ENCODE measurements around the gene ALDH3B1.

The ALDH3B1 gene

GRCh38 chr11:68025047-68025446 lies 14.9 kb downstream of the ALDH3B1 start:
- no peak for DNase-seq
- in situ Hi-C loops (cut with MboI; ENCODE audit: low pct_unique_long_range_greater_than_20kb, low sequenced_read_pairs): no loop called here

GRCh38 chr11:68026391-68027105 lies 16.4 kb downstream of the ALDH3B1 start:
- DNase-seq: no peak
- in situ Hi-C loops (cut with MboI; ENCODE audit: low pct_unique_long_range_greater_than_20kb, low sequenced_read_pairs): no loop called here

GRCh38 chr11:68027667-68028066 lies 17.5 kb downstream of the ALDH3B1 start:
- in situ Hi-C loops (cut with MboI; ENCODE audit: low pct_unique_long_range_greater_than_20kb, low sequenced_read_pairs): no loop called here
- DNase-seq: no peak

GRCh38 chr11:68028802-68029545 lies 18.8 kb downstream of the ALDH3B1 start:
- in situ Hi-C loops (cut with MboI; ENCODE audit: low pct_unique_long_range_greater_than_20kb, low sequenced_read_pairs): no loop called here
- DNase-seq: no peak

- in situ Hi-C loops (cut with MboI; ENCODE audit: low pct_unique_long_range_greater_than_20kb, low sequenced_read_pairs): no loop called here
Measured at GRCh38 chr11:68030318-68031143, 20.4 kb downstream of the ALDH3B1 start, which contains the start of gene NDUFS8. Gene NDUFS8 (plus strand): TSS chr11:68030681. CDS start chr11:68032152, 1,471 bp downstream.

GRCh38 chr11:68031144-68031464 lies 21.0 kb downstream of the ALDH3B1 start:
- no peak for DNase-seq
- in situ Hi-C loops (cut with MboI; ENCODE audit: low pct_unique_long_range_greater_than_20kb, low sequenced_read_pairs): no loop called here

More at GRCh38 chr11:68030318-68031143, 20.4 kb downstream of the ALDH3B1 start, which contains the start of gene NDUFS8:
- DNase-seq: peak; percentile 100

- DNase-seq: no peak
- in situ Hi-C loops (cut with MboI; ENCODE audit: low pct_unique_long_range_greater_than_20kb, low sequenced_read_pairs): no loop called here
Measured at GRCh38 chr11:68032003-68032402, 21.9 kb downstream of the ALDH3B1 start.

- in situ Hi-C loops (cut with MboI; ENCODE audit: low pct_unique_long_range_greater_than_20kb, low sequenced_read_pairs): no loop called here
- DNase-seq: no peak
Measured at GRCh38 chr11:68032997-68033707, 23.0 kb downstream of the ALDH3B1 start.

- in situ Hi-C loops (cut with MboI; ENCODE audit: low pct_unique_long_range_greater_than_20kb, low sequenced_read_pairs): no loop called here
- no peak for DNase-seq
Measured at GRCh38 chr11:68033708-68034045, 23.6 kb downstream of the ALDH3B1 start.

GRCh38 chr11:68035266-68035876 lies 25.2 kb downstream of the ALDH3B1 start:
- in situ Hi-C loops (cut with MboI; ENCODE audit: low pct_unique_long_range_greater_than_20kb, low sequenced_read_pairs): no loop called here
- DNase-seq: no peak

- DNase-seq: peak; percentile 34
- in situ Hi-C loops (cut with MboI; ENCODE audit: low pct_unique_long_range_greater_than_20kb, low sequenced_read_pairs): no loop called here
Measured at GRCh38 chr11:68036141-68036716, 26.1 kb downstream of the ALDH3B1 start.

- in situ Hi-C loops (cut with MboI; ENCODE audit: low pct_unique_long_range_greater_than_20kb, low sequenced_read_pairs): no loop called here
- peak; percentile 61 for DNase-seq
Measured at GRCh38 chr11:68036717-68037239, 26.7 kb downstream of the ALDH3B1 start.

GRCh38 chr11:68037411-68038225 lies 27.5 kb downstream of the ALDH3B1 start:
- in situ Hi-C loops (cut with MboI; ENCODE audit: low pct_unique_long_range_greater_than_20kb, low sequenced_read_pairs): no loop called here
- no peak for DNase-seq

- DNase-seq: no peak
- in situ Hi-C loops (cut with MboI; ENCODE audit: low pct_unique_long_range_greater_than_20kb, low sequenced_read_pairs): no loop called here
Measured at GRCh38 chr11:68038226-68038717, 28.1 kb downstream of the ALDH3B1 start.

- peak; percentile 80 for DNase-seq
- in situ Hi-C loops (cut with MboI; ENCODE audit: low pct_unique_long_range_greater_than_20kb, low sequenced_read_pairs): no loop called here
Measured at GRCh38 chr11:68038718-68039525, 28.8 kb downstream of the ALDH3B1 start, which contains the start of gene TCIRG1. Gene TCIRG1 (plus strand): TSS chr11:68039025. CDS start chr11:68041272, 2,247 bp downstream.

- in situ Hi-C loops (cut with MboI; ENCODE audit: low pct_unique_long_range_greater_than_20kb, low sequenced_read_pairs): no loop called here
- DNase-seq: no peak
Measured at GRCh38 chr11:68039526-68040086, 29.5 kb downstream of the ALDH3B1 start.

Measured in KBM-7 (cell line).